PC-9 (cell line): ENCODE results near the gene MISP3. TPM values are rescaled to one million over a fixed set of nuclear protein-coding genes. Genes with fewer than 3 reads are reported as not detected.

Experiments used
- BruUV-seq: library from RNA; stranded (reverse); fragments of 400-500 nt; replicated peaks from 2 replicates; lab custom pipeline; 2021; lab: Mats Ljungman, UMichigan
- CTCF ChIA-PET: fragments of 300-600 bp; sonication (Branson Sonifier 250); formaldehyde crosslinking; loops from one replicate; lab custom pipeline; 2022; ENCODE audit warnings: antibody characterized with exemption; lab: Charles Lee
- POLR2A ChIA-PET: fragments of 300-600 bp; sonication (Branson Sonifier 250); formaldehyde crosslinking; loops from one replicate; lab custom pipeline; 2022; ENCODE audit warnings: antibody characterized with exemption; ENCODE audit not compliant: unreplicated experiment; lab: Charles Lee
- DNase-seq, 2 experiments: peaks; one replicate each; pipeline versions ENCODE4 v3.0.0 to v3.0.0-alpha.2; 2015 to 2022; ENCODE audit warnings: mixed read lengths in 1 of 2
- H2AFZ ChIP-seq: fragments of 200-600 bp; sonication (generic); 2 replicates; pipeline ENCODE4 v1.8.1; 2017; ENCODE audit warnings: antibody characterized with exemption
- H3F3A ChIP-seq: fragments of 200-600 bp; sonication (generic); 2 replicates; pipeline ENCODE4 v1.8.1; 2017; ENCODE audit warnings: antibody characterized with exemption, mild to moderate bottlenecking, low read depth; ENCODE audit not compliant: insufficient read depth
- H3K27ac ChIP-seq: fragments of 200-600 bp; sonication (generic); 2 replicates; pipeline ENCODE4 v1.6.1; 2016; ENCODE audit warnings: mixed run types
- H3K27me3 ChIP-seq: fragments of 200-600 bp; sonication (generic); 2 replicates; pipeline ENCODE4 v1.6.1; 2016; ENCODE audit warnings: low read depth, mixed run types; ENCODE audit not compliant: insufficient read depth
- H3K36me3 ChIP-seq: fragments of 200-600 bp; sonication (generic); 2 replicates; pipeline ENCODE4 v1.6.1; 2016; ENCODE audit warnings: low read depth, mixed run types
- H3K4me1 ChIP-seq: fragments of 200-600 bp; sonication (generic); replicated peaks from 2 replicates; pipeline ENCODE4 v1.6.1; 2016; ENCODE audit warnings: mixed run types; ENCODE audit not compliant: insufficient read depth
- H3K4me2 ChIP-seq: fragments of 200-600 bp; sonication (generic); 2 replicates; pipeline ENCODE4 v1.6.1; 2017; ENCODE audit warnings: mixed run types
- H3K4me3 ChIP-seq: fragments of 200-600 bp; sonication (generic); 2 replicates; pipeline ENCODE4 v1.6.1; 2016; ENCODE audit warnings: mixed run types
- H3K79me2 ChIP-seq: fragments of 200-600 bp; sonication (generic); 2 replicates; pipeline ENCODE4 v1.6.1; 2017; ENCODE audit warnings: low read depth, mixed run types
- H3K9me2 ChIP-seq: fragments of 200-600 bp; sonication (generic); 2 replicates; pipeline ENCODE4 v1.8.1; 2017; ENCODE audit warnings: mild to moderate bottlenecking; ENCODE audit not compliant: insufficient read depth
- H3K9me3 ChIP-seq: fragments of 200-600 bp; sonication (generic); 2 replicates; pipeline ENCODE4 v1.8.1; 2016; ENCODE audit warnings: low read depth; ENCODE audit not compliant: insufficient read depth
- H4K20me1 ChIP-seq: fragments of 200-600 bp; sonication (generic); 2 replicates; pipeline ENCODE4 v1.8.1; 2017; ENCODE audit not compliant: insufficient read depth
- EZH2 ChIP-seq: fragments of 200-600 bp; sonication (generic); IDR thresholded peaks from 2 replicates; pipeline ENCODE4 v1.8.0; 2017; ENCODE audit warnings: antibody characterized with exemption, low read depth
- intact Hi-C: fragments of 100-400 bp; cut with micrococcal nuclease; formaldehyde crosslinking; loops from one replicate; pipeline ENCODE4 v1.10.0; 2022; ENCODE audit not compliant: unreplicated experiment
- total RNA-seq: library from RNA; stranded (reverse); gene quantifications from 2 replicates; pipeline ENCODE4 v1.2.3, GENCODE V29; 2021
- TF ChIP-seq, protein P1 (sequence below): fragments of 200-600 bp; sonication (generic); conservative IDR thresholded peaks from 2 replicates; pipeline ENCODE4 v1.6.1; 2017; ENCODE audit warnings: mixed run types, antibody characterized with exemption, mild to moderate bottlenecking, moderate library complexity

Gene MISP3
- total RNA-seq, 1 experiment from 2014 or later: 6.7 TPM

DNA sequence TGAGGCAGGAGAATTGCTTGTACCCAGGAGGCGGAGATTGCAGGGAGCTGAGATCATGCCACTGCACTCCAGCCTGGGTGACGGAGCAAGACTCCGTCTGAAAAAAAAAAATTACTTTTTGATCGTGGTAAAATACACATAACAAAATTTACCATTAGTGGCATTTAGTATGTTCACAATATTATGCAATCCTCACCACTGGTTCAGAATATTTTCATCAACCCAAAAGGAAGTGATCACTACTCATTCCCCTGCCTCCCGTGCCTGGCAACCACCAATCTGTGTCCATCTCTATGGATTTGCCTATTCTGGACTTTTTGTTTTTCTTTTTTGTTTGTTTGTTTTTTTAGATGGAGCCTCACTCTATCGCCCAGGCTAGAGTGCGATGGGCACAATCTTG, 9.5 kb upstream of the MISP3 start:
- no peak overlapping the region for H2AFZ ChIP-seq
- TF ChIP-seq, protein P1, sequence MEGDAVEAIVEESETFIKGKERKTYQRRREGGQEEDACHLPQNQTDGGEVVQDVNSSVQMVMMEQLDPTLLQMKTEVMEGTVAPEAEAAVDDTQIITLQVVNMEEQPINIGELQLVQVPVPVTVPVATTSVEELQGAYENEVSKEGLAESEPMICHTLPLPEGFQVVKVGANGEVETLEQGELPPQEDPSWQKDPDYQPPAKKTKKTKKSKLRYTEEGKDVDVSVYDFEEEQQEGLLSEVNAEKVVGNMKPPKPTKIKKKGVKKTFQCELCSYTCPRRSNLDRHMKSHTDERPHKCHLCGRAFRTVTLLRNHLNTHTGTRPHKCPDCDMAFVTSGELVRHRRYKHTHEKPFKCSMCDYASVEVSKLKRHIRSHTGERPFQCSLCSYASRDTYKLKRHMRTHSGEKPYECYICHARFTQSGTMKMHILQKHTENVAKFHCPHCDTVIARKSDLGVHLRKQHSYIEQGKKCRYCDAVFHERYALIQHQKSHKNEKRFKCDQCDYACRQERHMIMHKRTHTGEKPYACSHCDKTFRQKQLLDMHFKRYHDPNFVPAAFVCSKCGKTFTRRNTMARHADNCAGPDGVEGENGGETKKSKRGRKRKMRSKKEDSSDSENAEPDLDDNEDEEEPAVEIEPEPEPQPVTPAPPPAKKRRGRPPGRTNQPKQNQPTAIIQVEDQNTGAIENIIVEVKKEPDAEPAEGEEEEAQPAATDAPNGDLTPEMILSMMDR: no peak
- TF ChIP-seq EZH2: no peak
- ChIA-PET CTCF (no interaction called here), POLR2A (no interaction called here)
- intact Hi-C loops: no loop called here
- H3K27me3 ChIP-seq: no peaks in the 10 kb centered on the region
- H3K4me1 ChIP-seq: peaks cover 21% of the 10 kb centered on the region
- H3K36me3 ChIP-seq: no peaks in the 10 kb centered on the region
- H3K9me3 ChIP-seq: no peaks in the 10 kb centered on the region
- no peak overlapping the region for H3K4me3 ChIP-seq
- peak overlapping the region; percentile 77; the same call in 1 of the 2 replicates for H3K4me2 ChIP-seq
- H4K20me1 ChIP-seq: no peaks in the 10 kb centered on the region
- no peaks in the 10 kb centered on the region for H3K9me2 ChIP-seq
- no peak for DNase-seq
- no peak overlapping the region for H3K27ac ChIP-seq
- H3F3A ChIP-seq: peaks cover 25% of the 10 kb centered on the region; the same call in 1 of the 2 replicates
- H3K79me2 ChIP-seq: no peaks in the 10 kb centered on the region
- no TSS peak for BruUV-seq

DNA sequence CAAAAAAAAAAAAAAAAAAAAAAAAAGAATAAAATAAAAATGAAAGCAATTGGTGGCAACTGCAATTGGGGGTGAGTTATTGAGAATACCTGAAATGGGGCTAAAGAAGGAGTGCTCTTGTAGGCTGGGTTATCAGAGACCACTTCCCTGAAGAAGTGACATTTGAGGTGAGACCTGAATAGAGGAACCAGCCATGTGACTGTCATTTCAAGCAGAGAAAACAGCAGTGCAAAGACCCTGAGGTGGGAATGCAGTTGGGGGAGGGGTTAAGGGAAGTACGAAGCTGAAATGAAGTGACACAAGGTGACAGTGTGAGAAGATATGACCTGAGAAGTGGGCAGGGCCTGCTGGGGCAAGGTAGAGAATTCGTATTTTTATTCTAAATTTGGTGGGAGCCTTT, 6.5 kb upstream of the MISP3 start:
- H3K4me2 ChIP-seq: no peak overlapping the region
- no TSS peak for BruUV-seq
- H2AFZ ChIP-seq: no peak overlapping the region
- H3K4me3 ChIP-seq: no peak overlapping the region
- TF ChIP-seq EZH2: no peak
- TF ChIP-seq, protein P1: no peak
- DNase-seq: no peak
- peaks cover 19% of the 10 kb centered on the region for H3K4me1 ChIP-seq
- H3K27me3 ChIP-seq: no peaks in the 10 kb centered on the region
- no peaks in the 10 kb centered on the region for H3K79me2 ChIP-seq
- ChIA-PET POLR2A (no interaction called here), CTCF (no interaction called here)
- no peaks in the 10 kb centered on the region for H4K20me1 ChIP-seq
- no peaks in the 10 kb centered on the region for H3K9me3 ChIP-seq
- no peaks in the 10 kb centered on the region for H3K36me3 ChIP-seq
- no peaks in the 10 kb centered on the region for H3K9me2 ChIP-seq
- peaks cover 14% of the 10 kb centered on the region; the same call in 1 of the 2 replicates for H3F3A ChIP-seq
- intact Hi-C loops: no loop called here
- no peak overlapping the region for H3K27ac ChIP-seq

DNA sequence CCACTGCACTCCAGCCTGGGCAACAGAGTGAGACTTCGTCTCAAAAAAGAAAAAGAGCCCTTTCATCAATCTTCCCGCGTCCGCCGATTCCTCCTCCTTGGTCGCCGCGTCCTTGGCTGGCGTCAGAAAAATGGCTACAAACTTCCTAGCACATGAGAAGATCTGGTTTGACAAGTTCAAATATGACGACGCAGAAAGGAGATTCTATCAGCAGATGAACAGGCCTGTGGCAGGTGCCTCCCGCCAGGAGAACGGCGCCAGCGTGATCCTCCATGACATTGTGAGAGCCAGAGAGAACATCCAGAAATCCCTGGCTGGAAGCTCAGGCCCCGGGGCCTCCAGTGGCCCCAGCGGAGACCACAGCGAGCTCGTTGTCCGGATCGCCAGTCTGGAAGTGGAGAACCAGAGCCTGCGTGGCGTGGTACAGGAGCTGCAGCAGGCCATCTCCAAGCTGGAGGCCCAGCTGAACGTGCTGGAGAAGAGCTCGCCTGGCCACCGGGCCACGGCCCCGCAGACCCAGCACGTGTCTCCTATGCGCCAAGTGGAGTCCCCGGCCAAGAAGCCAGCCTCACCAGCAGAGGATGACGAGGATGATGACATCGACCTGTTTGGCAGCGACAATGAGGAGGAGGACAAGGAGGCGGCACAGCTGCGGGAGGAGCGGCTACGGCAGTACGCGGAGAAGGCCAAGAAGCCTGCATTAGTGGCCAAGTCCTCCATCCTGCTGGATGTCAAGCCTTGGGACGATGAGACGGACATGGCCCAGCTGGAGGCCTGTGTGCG, 2.1 kb upstream of the MISP3 start:
- TF ChIP-seq, protein P1: no peak
- no peak for TF ChIP-seq EZH2
- CTCF ChIA-PET: no interaction called here
- POLR2A ChIA-PET: no interaction called here
- intact Hi-C loops: loop anchor here (5.0 kb wide), 2 partner anchors 38 to 473 kb away; partner anchors contain the start of gene IL27RA
- H2AFZ ChIP-seq: no peak overlapping the region
- BruUV-seq: no TSS peak
- no peaks in the 10 kb centered on the region for H3K36me3 ChIP-seq
- no peaks in the 10 kb centered on the region for H3K9me2 ChIP-seq
- no peaks in the 10 kb centered on the region for H4K20me1 ChIP-seq
- H3K4me3 ChIP-seq: no peak overlapping the region
- H3K4me1 ChIP-seq: 0 out of 2 replicates have a peak, but pooled peaks cover 10% of the 10 kb centered on the region
- no peaks in the 10 kb centered on the region for H3K9me3 ChIP-seq
- no peak overlapping the region for H3K4me2 ChIP-seq
- H3K27me3 ChIP-seq: no peaks in the 10 kb centered on the region
- H3K27ac ChIP-seq: no peak overlapping the region
- peaks cover 23% of the 10 kb centered on the region for H3F3A ChIP-seq
- H3K79me2 ChIP-seq: no peaks in the 10 kb centered on the region
- no peak for DNase-seq
